Neural cell (in vitro differentiated cells): ENCODE data around the gene CAMK1D. TPM values are rescaled to one million over a fixed set of nuclear protein-coding genes. Genes with fewer than 3 reads are reported as not detected.

ENCODE experiments used
- H2AFZ ChIP-seq: fragments of 200-600, 300-800 bp; sonication (generic), shearing (Covaris generic); 2 replicates; pipeline ENCODE4 v1.6.0; 2014; ENCODE audit warnings: low read depth, mild to moderate bottlenecking, antibody characterized with exemption, low read length, moderate library complexity
- H3F3A ChIP-seq: fragments of 200-600 bp; shearing (Covaris generic); 2 replicates; pipeline ENCODE4 v1.6.1; 2016; ENCODE audit warnings: mild to moderate bottlenecking, moderate library complexity, mixed read lengths, antibody characterized with exemption, low read length; ENCODE audit not compliant: insufficient read depth, poor library complexity, severe bottlenecking
- H3K27ac ChIP-seq: fragments of 200-600, 300-800 bp; sonication (generic), shearing (Covaris generic); 2 replicates; pipeline ENCODE4 v1.5.1; 2014; ENCODE audit warnings: mild to moderate bottlenecking, low read length, moderate library complexity
- H3K27me3 ChIP-seq: fragments of 300-800, 200-600 bp; sonication (generic), shearing (Covaris generic); 2 replicates; pipeline ENCODE4 v1.6.0; 2014; ENCODE audit warnings: mild to moderate bottlenecking, low read depth, low read length, moderate library complexity; ENCODE audit not compliant: insufficient read depth
- H3K36me3 ChIP-seq: fragments of 300-800, 200-600 bp; sonication (generic), shearing (Covaris generic); 2 replicates; pipeline ENCODE4 v1.5.1; 2014; ENCODE audit warnings: mild to moderate bottlenecking, antibody characterized with exemption, low read length, moderate library complexity; ENCODE audit not compliant: insufficient read depth
- H3K4me2 ChIP-seq: fragments of 300-800, 200-600 bp; sonication (generic), shearing (Covaris generic); 2 replicates; pipeline ENCODE4 v1.6.0; 2014; ENCODE audit warnings: mild to moderate bottlenecking, low read length
- H3K4me3 ChIP-seq: fragments of 300-800, 200-600 bp; sonication (generic), shearing (Covaris generic); 2 replicates; pipeline ENCODE4 v1.5.1; 2014; ENCODE audit warnings: mild to moderate bottlenecking, low read length, moderate library complexity
- H3K79me2 ChIP-seq: fragments of 200-600 bp; shearing (Covaris generic); replicated peaks from 2 replicates; pipeline ENCODE4 v1.6.0; 2014; ENCODE audit warnings: mild to moderate bottlenecking, low read length, moderate library complexity; ENCODE audit not compliant: insufficient read depth
- H3K9ac ChIP-seq: fragments of 300-800, 200-600 bp; sonication (generic), shearing (Covaris generic); 2 replicates; pipeline ENCODE4 v1.6.1; 2016; ENCODE audit warnings: mild to moderate bottlenecking, low read length, mixed read lengths
- H3K9me2 ChIP-seq: fragments of 200-600 bp; shearing (Covaris generic); 2 replicates; pipeline ENCODE4 v1.6.1; 2016; ENCODE audit warnings: mild to moderate bottlenecking, low read length, mixed read lengths; ENCODE audit not compliant: insufficient read depth
- H3K9me3 ChIP-seq: fragments of 200-600, 300-800 bp; sonication (generic), shearing (Covaris generic); 2 replicates; pipeline ENCODE4 v1.6.1; 2016; ENCODE audit warnings: mild to moderate bottlenecking, mixed run types, low read length, moderate library complexity, mixed read lengths
- H4K20me1 ChIP-seq: fragments of 200-600 bp; shearing (Covaris generic); 2 replicates; pipeline ENCODE4 v1.6.1; 2016; ENCODE audit warnings: mild to moderate bottlenecking, mixed run types; ENCODE audit not compliant: insufficient read depth
- CTCF ChIP-seq: fragments of 450-650 bp; IDR thresholded peaks from 2 replicates; pipeline ENCODE4 v1.5.1; 2014; ENCODE audit warnings: antibody characterized with exemption, mild to moderate bottlenecking, moderate library complexity; ENCODE audit not compliant: poor library complexity, severe bottlenecking
- EP300 ChIP-seq: fragments of 450-650 bp; conservative IDR thresholded peaks from 2 replicates; pipeline ENCODE4 v1.6.1; 2014; ENCODE audit warnings: antibody characterized with exemption, mild to moderate bottlenecking, moderate library complexity; ENCODE audit not compliant: poor library complexity, severe bottlenecking
- EZH2 ChIP-seq: fragments of 200-600, 300-800 bp; shearing (Covaris generic), sonication (generic); IDR thresholded peaks from 2 replicates; pipeline ENCODE4 v1.6.1; 2014; ENCODE audit warnings: antibody characterized with exemption, low read length, borderline replicate concordance, mild to moderate bottlenecking; ENCODE audit not compliant: insufficient read depth, poor library complexity, severe bottlenecking
- MXI1 ChIP-seq: fragments of 450-650 bp; conservative IDR thresholded peaks from 2 replicates; pipeline ENCODE4 v1.6.1; 2014; ENCODE audit warnings: antibody characterized with exemption, mild to moderate bottlenecking; ENCODE audit not compliant: poor library complexity, severe bottlenecking
- POLR2AphosphoS5 ChIP-seq: IDR thresholded peaks from 2 replicates; pipeline ENCODE4 v1.6.1; 2012
- RAD21 ChIP-seq: fragments of 450-650 bp; conservative IDR thresholded peaks from 2 replicates; pipeline ENCODE4 v1.6.1; 2014; ENCODE audit warnings: antibody characterized with exemption, mild to moderate bottlenecking, moderate library complexity
- SMC3 ChIP-seq: fragments of 450-650 bp; conservative IDR thresholded peaks from 2 replicates; pipeline ENCODE4 v1.6.1; 2014; ENCODE audit warnings: antibody characterized with exemption, mild to moderate bottlenecking, moderate library complexity; ENCODE audit not compliant: poor library complexity
- TAF1 ChIP-seq: IDR thresholded peaks from 2 replicates; pipeline ENCODE4 v1.6.1; 2012; ENCODE audit warnings: low read depth
- polyA plus RNA-seq: library from polyadenylated mRNA; depleted of rRNA; stranded (reverse); fragments of >200 nt; gene quantifications from 2 replicates; pipeline ENCODE4 v1.2.3, GENCODE V29; 2014
- TF ChIP-seq, protein P1 (sequence below): IDR thresholded peaks from 2 replicates; pipeline ENCODE4 v1.6.1; 2012; ENCODE audit warnings: borderline replicate concordance

The CAMK1D gene
- polyA plus RNA-seq, 1 donor from 2014 or later, result 13.8 TPM

DNA sequence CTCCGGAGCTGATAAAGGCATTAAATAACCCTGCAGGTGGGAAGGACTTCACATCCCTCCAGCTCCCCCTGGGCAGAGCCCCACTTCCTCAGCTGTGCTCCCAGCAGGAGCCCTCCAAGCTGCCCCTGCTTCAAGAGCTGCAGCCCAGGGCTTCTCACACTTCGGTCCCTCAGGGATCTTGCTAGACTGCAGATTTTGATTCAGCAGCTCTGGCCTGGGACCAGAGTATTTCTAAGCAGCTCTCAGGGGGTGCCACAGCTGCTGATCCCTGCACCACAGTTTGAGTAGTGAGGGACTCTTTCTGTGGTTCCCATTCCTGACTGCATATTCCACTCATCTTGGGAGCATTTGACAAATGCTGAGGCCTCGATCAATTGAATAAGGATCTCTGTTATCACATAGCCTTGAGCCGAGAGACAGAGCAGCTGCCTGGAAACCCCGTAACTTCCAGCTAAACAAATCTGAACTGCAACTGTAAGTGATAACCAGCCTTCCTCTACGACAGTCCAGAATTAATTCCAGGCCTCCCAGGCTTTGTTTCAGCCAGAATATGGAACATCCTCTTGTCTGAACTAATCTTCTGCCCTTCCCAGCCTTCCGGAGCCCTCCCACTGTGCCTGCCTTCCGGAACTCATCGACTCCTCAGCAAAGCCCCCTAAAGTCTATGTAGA lies 490.7 kb downstream of the CAMK1D start:
- H3K36me3 ChIP-seq, result no peaks in the 10 kb centered on the region
- H3K27me3 ChIP-seq, result no peaks in the 10 kb centered on the region
- H3K9me3 ChIP-seq, result no peaks in the 10 kb centered on the region
- no peaks in the 10 kb centered on the region for H3K79me2 ChIP-seq
- no peak overlapping the region for H3K4me2 ChIP-seq
- H2AFZ ChIP-seq, result no peak overlapping the region
- H3K4me3 ChIP-seq, result no peak overlapping the region
- no peak for TF ChIP-seq EZH2
- no peaks in the 10 kb centered on the region for H3K9me2 ChIP-seq
- no peak overlapping the region for H3K9ac ChIP-seq
- H3F3A ChIP-seq, result no peaks in the 10 kb centered on the region
- no peak overlapping the region for H3K27ac ChIP-seq
- no peaks in the 10 kb centered on the region for H4K20me1 ChIP-seq

DNA sequence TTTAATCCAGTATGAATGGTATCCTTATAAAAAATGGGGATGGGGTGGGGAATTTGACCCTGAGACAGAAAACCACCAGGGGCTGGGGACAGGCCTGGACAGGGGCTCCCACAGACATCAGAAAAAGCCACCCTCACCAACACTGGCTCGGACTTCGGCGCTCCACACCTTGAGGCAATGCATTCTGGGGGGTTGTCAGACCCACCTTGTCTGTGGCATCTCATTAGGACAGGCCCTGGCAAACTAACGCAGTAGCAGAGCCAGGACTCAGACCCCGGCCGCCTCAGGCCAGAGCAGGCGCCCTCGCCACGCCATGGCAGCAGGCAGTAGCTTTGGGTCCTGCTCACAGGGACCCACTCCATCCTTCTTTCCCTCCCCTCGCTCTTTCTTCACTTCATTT lies 492.1 kb downstream of the CAMK1D start:
- Histone ChIP-seq H3K79me2 (no peaks in the 10 kb centered on the region), H3K4me2 (no peak overlapping the region), H4K20me1 (no peaks in the 10 kb centered on the region), H3K9me3 (no peaks in the 10 kb centered on the region), H2AFZ (no peak overlapping the region), H3F3A (no peaks in the 10 kb centered on the region), H3K36me3 (no peaks in the 10 kb centered on the region), H3K4me3 (no peak overlapping the region), H3K27ac (no peak overlapping the region), H3K27me3 (no peaks in the 10 kb centered on the region), H3K9ac (no peak overlapping the region), H3K9me2 (no peaks in the 10 kb centered on the region)
- TF ChIP-seq EP300, result no peak

DNA sequence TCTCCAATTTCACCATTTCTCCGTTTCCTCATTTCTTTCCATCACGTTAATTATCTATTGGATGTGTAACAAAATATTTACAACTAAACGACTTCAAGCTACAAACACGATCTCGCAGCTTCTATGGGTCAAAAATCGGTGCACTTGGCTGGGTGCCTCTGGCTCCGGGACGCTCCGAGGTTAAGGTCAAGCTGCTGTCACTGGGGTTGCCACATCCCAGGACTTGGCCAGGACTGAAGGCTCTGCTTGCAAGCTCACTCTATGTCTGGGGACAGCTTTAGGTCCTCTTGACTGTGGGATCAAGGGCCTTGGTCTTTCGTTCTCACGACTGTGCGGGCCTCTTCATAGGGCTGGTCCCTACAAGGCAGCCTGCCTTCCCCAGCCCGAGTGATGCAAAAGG lies 492.5 kb downstream of the CAMK1D start:
- no peaks in the 10 kb centered on the region for H3K79me2 ChIP-seq
- no peak overlapping the region for H3K27ac ChIP-seq
- no peak overlapping the region for H3K4me2 ChIP-seq
- TF ChIP-seq POLR2AphosphoS5, result no peak
- no peak for TF ChIP-seq TAF1
- TF ChIP-seq EP300, result no peak
- TF ChIP-seq EZH2, result no peak
- TF ChIP-seq RAD21, result no peak
- TF ChIP-seq, protein P1, sequence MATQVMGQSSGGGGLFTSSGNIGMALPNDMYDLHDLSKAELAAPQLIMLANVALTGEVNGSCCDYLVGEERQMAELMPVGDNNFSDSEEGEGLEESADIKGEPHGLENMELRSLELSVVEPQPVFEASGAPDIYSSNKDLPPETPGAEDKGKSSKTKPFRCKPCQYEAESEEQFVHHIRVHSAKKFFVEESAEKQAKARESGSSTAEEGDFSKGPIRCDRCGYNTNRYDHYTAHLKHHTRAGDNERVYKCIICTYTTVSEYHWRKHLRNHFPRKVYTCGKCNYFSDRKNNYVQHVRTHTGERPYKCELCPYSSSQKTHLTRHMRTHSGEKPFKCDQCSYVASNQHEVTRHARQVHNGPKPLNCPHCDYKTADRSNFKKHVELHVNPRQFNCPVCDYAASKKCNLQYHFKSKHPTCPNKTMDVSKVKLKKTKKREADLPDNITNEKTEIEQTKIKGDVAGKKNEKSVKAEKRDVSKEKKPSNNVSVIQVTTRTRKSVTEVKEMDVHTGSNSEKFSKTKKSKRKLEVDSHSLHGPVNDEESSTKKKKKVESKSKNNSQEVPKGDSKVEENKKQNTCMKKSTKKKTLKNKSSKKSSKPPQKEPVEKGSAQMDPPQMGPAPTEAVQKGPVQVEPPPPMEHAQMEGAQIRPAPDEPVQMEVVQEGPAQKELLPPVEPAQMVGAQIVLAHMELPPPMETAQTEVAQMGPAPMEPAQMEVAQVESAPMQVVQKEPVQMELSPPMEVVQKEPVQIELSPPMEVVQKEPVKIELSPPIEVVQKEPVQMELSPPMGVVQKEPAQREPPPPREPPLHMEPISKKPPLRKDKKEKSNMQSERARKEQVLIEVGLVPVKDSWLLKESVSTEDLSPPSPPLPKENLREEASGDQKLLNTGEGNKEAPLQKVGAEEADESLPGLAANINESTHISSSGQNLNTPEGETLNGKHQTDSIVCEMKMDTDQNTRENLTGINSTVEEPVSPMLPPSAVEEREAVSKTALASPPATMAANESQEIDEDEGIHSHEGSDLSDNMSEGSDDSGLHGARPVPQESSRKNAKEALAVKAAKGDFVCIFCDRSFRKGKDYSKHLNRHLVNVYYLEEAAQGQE, result no peak
- TF ChIP-seq CTCF, result no peak
- TF ChIP-seq SMC3, result no peak
- TF ChIP-seq MXI1, result no peak
- no peak overlapping the region for H3K9ac ChIP-seq
- H3K9me3 ChIP-seq, result no peaks in the 10 kb centered on the region
- H3F3A ChIP-seq, result no peaks in the 10 kb centered on the region
- H3K36me3 ChIP-seq, result no peaks in the 10 kb centered on the region
- H3K27me3 ChIP-seq, result no peaks in the 10 kb centered on the region
- H2AFZ ChIP-seq, result no peak overlapping the region
- no peak overlapping the region for H3K4me3 ChIP-seq
- H3K9me2 ChIP-seq, result no peaks in the 10 kb centered on the region
- no peaks in the 10 kb centered on the region for H4K20me1 ChIP-seq
